Hematopoietic multipotent progenitor cell treated with erythropoietin and hydrocortisone succinate and interleukin-3 and kit ligand, for 8 days (in vitro differentiated cells): ENCODE measurements around the gene SEC14L1.

Experiments used
- DNase-seq: peaks from one replicate; pipeline ENCODE4 v3.0.0-alpha.2; 2015

Gene SEC14L1

DNA sequence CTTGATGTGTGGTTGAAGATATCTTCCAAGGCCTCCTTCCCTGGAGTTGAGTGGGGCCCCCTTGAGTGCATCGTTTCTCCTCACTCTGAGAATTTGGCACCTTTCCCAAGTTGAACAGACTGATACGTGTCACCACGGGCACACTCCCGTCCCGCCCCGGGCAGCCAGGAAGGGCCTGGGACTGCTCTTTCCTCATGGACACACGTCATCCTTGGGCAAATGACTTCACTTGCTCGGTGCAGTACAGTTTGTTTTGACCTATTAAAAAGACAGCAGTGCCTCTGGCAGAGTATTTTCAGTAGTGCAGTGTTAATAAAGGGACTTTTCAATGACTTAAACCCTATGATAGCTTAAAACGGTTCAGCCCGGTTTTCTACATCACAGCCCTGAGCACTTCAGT, 59.9 kb downstream of the SEC14L1 start:
- DNase-seq, result no peak

DNA sequence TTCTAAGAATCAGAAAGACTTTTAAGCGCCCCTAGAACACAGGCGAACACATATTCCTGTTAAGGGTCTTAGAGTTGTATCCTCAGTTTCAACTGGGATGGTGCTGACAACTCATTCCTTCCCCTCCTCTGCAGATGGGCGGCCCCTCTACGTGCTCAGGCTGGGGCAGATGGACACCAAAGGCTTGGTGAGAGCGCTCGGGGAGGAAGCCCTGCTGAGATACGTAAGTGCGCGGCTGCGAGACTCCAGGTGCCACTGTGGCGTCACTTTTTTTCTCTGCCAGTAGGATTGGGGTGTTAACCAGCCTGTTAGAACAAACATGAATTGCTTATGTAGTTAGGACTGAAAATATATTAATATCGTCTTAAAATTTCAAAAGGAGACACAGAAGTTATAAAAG, 62.7 kb downstream of the SEC14L1 start:
- DNase-seq, result no peak

DNA sequence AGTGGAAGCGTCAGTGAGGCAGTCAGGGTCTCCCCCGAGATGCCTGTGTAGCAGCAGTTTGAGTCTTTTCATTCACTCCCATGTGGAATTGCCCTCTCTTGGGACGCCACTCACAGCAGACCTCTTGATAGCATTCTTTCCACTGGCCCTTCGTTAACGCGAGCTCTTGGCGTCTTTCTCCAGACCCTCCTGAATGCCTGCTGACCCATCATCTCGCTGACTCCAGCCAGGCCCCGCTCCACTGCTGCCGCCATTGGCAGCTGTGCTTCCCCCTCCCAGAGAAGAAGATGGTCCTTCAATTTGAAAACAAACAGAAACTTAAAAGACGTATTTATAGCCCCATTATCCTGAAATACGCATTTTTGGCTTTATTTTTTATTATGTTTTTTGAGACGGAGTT, 63.1 kb downstream of the SEC14L1 start:
- no peak for DNase-seq

DNA sequence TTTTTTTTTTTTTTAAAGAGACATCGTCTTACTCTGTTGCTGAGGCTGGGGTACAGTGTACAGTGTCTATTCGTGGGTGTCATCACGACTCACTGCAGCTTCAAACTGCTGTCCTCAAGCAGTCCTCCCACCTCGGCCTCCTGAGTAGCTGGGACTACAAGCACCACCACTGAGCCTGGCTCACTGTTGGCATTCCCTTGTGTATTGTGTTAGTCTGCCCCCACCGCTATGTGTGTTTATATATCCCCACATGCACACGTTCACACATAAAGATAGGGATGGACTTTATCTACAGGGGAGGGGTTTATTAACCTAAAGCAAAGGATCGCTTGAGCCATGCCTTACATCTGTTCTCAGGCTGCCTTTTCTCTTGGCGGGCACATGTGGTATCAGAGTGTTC, 63.8 kb downstream of the SEC14L1 start:
- DNase-seq, result peak; percentile 42

DNA sequence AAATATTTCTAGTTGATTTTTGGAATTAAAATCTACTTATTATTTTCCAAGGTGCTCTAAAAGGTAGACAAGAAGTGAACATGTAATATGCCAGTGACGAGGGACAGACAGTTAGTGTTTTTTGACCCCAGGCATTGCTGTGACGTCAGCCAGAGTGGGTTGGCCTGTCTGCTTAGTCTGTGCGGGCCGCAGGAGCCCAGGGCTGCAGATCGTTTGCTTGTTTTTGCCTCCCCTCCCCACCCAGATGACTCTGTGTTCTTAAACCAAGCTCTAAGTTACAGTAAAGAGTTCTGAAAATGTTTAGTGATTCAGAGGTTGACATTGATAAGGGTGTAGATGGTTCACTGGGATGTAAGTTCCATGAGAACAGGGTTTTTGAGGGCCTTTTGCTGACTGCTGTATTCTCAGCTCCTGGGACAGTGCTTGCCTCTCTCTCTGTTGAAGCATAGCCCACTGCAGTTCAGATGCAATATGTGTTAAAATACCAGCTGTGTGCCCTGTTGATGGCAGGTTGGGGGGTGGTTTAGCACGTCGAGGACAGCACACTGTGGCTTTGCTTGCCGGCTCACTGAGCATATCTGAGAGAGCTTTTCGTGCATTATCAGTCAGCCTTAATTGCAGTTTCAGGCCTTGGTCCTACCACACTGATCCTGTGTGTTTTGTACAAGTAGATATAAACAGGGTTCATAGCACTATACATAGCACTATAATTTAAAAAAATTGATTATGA, 64.8 kb downstream of the SEC14L1 start:
- DNase-seq, result no peak

DNA sequence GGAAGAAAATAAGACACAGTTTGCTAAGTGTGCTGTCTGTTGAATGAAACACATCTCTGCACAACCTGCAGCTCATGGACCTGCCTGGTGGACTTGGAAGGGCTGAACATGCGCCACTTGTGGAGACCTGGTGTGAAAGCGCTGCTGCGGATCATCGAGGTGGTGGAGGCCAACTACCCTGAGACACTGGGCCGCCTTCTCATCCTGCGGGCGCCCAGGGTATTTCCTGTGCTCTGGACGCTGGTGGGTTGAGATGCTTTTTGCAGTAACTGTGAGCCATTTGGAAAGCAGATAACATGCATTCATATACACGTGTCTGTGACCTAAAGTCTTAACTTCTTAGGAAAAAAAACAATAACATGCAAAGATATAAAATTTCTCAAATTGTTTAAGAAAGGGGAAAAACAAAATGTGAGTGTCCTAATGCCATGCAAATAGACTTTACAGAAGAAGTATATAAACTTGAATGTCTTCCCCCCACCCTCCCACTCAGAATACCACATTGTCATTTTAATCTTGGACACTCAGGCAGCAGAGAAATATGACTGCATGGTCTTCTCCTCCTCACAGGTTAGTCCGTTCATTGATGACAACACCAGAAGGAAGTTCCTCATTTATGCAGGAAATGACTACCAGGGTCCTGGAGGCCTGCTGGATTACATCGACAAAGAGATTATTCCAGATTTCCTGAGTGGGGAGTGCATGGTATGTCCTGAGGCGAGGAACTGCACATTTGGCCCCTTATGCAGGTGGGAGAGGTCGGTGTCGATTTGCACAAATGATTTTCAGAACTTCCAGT, 65.6 kb downstream of the SEC14L1 start:
- no peak for DNase-seq

DNA sequence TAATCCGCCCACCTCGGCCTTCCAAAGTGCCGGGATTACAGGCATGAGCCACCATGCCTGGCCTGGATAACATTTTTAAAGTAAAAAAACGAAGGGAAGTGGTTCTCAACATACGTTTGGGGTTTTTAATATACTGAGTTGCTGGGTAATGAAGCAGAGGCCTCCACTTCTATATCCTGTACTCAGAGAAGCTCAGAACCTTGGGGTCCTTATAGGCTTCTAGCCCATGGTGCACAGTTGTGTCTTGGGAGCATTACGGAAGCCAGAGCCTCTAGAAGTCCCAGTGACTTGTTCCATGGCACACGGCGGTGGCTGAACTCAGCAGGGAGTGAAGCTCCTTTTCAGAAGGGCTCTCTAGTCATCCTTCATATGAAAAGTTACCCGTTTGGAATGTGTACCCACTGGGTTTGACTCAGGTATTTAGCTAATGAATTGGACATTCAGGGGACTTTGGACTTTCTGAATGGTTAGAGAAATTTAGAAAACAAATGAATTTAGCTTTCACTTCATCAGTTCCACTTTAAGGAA, 67.0 kb downstream of the SEC14L1 start:
- DNase-seq, result no peak

DNA sequence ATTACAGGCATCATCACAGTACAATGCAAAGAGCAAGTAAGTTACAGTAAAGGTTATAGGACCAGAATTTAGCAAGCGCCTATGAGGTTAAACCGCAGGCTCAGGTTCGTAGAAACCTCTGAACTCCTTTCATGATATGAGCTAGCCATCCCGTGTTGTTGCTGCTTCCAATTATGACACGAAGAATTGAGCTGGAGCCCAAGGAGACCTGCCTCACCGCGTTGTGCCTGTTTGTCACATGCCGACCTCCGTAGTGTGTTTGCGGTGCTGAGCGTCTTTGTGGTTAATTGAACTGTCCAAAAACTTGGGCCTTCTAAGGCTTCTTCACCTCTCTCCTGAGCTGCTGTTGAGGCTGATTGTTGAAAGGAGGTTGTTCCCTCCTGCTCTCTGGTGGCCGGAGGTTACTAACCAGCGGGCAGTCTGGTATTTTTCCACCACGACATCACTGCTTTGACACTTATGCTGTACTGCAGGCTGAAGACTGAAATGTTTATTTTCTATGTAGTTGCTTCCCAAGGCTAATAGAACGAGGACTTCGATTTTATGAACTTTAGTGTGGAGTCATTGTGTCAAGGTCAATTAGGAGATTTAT, 67.5 kb downstream of the SEC14L1 start:
- no peak for DNase-seq

DNA sequence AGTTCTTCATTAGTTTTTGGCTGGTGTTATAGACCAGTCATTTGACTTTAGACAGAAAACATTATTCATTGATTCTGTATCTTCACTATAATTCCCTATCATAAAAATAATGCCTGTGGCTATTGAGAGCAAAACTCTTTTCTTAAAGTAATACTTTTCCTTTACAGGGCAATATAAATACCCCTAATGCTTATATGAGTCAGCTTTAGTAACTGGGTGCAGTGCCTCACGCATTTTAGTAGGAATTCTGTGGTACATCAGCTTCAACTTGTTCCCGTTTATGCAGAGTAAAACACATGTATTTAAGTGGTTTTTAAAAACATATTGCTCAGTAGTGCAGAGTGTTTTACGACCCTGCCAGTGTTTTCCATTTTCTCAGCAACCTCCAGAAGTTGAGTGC, 68.1 kb downstream of the SEC14L1 start:
- DNase-seq, result no peak

DNA sequence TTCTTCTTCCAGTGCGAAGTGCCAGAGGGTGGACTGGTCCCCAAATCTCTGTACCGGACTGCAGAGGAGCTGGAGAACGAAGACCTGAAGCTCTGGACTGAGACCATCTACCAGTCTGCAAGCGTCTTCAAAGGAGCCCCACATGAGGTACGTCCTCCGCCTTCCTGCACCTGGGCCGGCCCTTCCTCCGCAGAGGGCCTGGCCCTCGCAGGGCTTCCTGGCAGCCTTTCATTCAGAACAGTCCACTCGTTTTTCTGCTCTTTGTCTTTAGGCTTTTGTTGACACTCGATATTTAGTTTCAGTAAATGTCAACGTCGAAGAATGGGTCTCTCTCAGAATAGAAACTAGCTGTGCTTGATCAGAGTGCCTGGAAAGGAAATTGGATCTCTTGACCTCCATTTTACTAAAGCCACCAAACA, 68.6 kb downstream of the SEC14L1 start:
- no peak for DNase-seq

DNA sequence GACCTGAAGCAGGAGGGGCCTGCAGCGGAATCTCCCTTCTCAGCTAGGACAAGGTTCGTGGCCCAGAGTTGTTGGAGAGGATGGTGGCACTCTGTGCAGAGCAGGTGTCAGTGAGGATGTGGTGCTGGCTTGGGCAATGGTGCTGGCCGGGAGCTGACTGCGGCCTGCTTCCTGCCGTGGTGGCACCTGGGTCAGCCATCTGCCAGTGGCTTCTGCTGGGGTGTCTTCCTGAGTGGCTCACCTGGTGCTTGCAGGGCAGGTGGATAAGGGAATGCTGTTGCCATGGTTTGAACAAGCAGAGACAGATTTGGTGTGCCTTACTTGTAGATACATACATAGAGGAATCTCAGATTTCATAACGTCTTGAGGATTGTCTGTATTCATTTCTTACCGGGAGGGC, 69.6 kb downstream of the SEC14L1 start:
- DNase-seq, result no peak

DNA sequence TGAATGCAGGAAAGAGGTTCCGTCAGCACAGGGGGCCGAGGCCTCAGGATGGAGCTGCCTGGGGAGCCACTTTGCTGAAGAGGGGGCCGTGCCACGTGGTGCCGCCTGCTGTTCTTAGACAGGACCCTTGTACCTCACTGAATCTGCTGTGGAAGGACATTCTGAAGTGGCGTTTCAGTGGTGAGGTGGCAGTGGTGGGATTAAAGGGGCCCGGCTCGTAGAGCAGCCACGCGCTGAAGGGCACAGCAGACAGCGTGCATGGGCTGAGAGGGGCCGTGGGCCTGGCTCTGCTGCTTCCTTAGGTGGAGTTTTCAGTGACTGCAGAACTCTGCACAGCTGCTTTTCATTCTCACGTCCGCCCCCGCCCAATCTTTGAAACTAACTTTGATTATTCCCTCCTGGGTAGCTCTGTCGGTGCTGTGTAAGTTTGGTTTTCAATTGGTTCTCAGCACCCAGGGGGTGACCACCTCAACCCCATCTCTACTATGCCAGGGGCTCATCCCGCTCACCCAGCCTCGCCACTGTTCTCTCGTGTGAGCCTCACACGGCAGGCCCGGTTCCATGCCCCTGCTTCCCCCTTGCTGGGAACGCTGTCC, 70.3 kb downstream of the SEC14L1 start:
- DNase-seq, result no peak

DNA sequence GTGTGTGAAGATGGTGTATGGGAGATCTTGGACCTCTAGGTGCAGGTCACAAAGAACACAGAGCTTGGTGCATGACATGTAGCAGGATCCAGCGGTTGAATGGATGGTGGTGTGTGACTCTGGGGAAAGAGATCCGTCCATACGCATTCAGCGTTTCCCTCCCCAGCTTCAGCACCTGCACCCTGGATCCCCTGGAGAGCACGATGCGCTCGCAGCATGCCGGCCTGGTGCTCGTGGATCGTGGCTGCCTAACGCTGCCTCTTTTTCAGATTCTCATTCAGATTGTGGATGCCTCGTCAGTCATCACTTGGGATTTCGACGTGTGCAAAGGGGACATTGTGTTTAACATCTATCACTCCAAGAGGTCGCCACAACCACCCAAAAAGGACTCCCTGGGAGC, 70.9 kb downstream of the SEC14L1 start:
- DNase-seq, result no peak

DNA sequence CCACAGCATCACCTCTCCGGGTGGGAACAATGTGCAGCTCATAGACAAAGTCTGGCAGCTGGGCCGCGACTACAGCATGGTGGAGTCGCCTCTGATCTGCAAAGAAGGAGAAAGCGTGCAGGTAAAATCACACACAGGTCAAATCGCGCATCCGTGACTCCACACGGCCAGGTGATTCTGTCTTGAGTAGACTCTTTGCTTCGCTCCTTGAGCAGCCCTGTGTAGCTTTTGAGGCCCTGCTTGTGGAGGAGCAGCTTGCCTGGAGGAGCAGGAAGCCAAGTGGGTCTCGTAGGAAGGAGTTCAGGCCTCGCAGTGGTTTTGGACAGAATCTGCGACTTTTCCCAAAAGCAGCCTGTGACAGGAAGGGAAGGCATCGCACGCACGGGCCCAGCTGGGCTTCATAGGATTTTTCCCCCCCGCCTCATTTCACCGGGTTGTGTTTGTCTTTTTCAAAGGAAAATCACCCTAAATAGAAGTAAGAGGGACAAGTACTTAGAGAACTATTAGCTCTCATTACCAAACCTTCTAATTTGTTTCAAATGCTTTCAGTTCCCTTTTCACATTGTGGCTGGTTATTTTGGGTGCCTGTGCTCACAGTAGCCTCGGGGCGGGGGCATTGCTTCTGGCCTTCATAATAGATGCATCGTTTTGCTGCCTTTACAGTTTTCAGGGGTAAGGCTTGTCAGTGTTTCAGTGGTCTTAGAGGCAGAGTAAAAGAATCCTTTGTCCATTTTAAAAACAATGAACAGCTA, 71.5 kb downstream of the SEC14L1 start:
- no peak for DNase-seq

DNA sequence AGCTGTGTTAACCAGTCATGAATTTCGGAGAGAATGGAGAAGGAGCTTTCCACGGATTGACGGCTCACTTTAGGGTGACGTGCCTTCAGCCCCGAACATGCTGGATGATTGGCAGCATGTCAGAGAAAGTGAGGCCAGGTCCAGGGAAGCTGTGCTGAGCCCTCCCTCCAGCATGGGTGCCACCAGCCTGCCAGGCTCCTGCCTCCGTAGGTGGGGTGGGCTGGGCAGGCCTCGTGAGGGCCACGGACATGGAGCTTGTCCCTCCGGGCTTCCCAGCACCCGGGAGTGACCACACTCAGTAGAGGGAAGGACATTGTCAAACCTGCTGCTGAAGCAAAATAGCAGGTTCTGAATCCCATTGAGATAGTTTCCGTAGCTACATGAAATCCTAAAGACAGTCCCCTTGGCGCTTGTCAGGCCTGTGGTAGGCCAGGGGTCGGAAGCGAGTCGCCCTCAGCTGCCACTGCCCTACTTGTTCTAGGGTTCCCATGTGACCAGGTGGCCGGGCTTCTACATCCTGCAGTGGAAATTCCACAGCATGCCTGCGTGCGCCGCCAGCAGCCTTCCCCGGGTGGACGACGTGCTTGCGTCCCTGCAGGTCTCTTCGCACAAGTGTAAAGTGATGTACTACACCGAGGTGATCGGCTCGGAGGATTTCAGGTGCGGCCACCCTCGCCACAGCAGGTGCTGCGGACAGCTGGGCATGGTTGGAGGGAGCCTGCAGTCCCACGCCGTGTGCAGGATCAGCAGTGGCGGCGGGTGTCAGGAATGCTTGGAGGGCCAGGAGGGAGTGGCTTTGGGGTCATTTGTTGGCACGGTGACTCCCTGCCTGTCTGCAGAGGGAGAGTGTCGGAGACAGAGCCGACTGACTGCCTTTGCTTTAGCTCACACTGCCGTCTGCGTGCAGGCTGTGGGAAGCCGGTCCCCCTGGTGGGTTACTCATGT, 72.3 kb downstream of the SEC14L1 start:
- no peak for DNase-seq

DNA sequence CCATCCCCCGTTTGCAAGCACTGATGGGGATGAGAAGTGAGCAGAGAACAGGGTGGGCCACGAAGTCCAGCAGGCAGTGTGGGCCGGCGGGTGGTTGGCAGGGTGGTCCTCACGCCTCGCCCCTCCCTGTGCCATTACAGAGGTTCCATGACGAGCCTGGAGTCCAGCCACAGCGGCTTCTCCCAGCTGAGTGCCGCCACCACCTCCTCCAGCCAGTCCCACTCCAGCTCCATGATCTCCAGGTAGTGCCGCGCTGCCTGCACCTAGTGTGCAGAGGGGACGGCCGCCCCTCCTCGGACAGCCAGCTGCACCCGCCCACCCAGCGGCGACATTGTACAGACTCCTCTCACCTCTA, 73.0 kb downstream of the SEC14L1 start:
- DNase-seq, result no peak

DNA sequence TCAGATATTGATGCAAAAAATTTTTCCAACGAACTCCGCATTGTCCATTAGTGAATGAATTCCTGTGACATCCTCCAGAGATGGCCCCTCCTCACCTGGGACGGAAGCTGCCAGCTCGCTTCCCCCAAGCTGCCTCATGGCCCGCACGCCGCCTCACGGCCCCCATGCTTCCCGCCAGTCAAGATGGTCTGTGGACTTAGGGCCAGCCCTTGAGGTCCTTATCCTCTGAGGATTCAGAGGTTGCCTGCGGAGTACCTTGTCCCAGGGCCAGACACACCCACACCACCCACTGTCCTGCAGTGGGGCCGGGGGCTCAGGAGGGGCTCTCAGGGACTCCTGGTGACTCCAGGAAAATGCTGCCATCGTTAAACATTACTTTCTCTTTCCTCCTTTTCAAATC, 73.6 kb downstream of the SEC14L1 start:
- DNase-seq, result no peak

DNA sequence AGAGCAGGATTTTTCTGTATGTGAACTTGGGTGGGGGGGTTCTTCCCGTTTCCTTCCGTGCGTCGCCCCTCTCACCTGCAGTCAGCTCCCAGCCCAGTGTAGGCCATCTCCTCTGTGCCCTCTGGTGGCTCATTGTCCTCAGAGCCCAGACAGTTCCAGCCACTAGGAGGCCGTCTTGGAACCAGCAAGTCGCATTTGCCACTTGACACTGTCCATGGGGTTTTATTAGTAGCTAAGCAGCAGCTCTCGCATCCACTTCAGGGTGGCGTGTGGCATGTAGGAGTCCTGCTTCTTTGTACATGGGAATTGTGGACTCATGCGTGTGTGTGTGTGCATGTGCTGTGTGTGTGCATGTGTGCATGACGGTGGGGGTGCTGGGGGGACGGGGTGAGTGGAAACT, 74.0 kb downstream of the SEC14L1 start:
- DNase-seq, result peak; percentile 71

DNA sequence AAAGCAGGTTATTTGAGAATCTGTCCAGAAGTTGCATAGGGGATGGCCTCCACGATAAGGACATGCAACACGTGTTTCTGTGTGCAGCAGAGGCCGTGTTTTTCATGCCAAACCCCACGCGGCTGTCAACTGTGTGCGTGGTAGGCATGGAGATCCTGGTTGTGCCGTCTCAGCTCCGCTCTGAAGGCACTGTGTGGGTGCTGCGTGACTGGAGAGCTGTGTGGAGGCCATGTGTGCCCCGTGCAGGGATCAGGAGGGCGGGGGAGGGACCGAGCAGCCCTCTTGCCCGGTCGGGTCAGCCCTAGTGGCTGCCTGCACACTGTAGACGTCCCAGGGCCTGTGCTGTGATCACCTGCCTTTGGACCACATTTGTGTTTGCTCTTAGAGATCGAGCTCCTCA, 74.5 kb downstream of the SEC14L1 start:
- DNase-seq, result no peak

DNA sequence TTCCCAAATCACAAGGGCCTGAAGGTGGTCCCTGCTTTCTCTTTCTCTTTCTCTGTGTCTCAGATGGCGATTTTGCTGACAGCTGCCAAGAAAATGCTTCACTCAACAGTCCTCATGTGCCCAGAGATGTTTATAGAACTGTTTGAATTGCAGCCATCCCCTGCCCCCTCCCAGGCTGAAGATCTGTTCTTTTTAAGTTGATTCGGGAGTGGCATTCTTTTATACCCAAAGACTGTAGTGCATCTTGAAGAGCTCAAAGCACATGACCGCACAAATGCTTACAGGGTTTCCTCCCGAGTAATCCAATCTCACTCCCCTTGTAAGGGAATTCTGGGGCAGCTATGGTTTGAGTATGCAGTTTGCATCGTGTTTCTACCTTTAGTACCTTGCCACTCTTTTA, 75.7 kb downstream of the SEC14L1 start:
- DNase-seq, result no peak

DNA sequence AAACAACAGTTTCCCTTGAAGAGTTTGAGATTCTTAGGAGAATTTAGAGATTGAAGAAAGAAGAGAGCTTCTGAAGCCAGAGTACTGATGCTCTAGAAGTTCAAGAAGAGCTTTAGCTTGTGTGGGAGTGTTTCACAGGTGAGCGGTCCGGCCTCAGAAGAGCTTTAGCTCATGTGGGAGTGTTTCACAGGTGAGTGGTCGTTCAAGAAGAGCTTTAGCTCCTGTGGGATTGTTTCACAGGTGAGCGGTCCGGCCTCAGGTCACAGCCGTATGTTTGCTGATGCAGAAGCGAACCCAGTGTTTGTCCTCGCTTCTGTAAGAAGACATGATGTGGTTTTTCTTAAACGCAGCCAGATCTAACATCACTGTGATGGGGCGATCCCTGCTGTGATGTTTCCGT, 76.4 kb downstream of the SEC14L1 start:
- DNase-seq, result no peak

DNA sequence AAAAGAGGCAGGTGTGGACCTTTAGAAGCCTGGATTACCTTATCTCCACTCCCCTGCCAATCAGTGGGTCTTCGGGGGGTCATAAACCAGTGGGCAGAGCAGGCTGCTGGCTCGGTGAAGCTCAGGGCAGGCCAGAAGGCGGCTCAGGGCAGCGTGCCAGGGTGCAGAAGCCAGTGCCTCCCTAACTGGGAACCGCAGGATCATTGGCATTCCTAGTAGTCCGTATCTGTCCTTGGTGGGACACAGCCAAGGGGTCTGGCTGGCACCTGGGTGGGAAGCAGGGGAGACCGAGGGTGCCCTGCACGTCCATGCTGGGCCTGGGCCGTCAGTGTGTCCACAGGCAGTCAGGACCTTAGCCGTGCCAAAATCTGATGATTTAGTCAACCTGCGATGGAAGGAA, 76.8 kb downstream of the SEC14L1 start:
- no peak for DNase-seq
